Lung (tissue), 12 donors: Measurements from ENCODE around the gene WDR33. TPM values are rescaled to one million over a fixed set of nuclear protein-coding genes. Genes with fewer than 3 reads are reported as not detected.
"Not testable (repeated sequence)": the region's sequence is repeated elsewhere in the genome, so short reads cannot be mapped to it uniquely, and the experiment has no call there.

Experiments used
- ATAC-seq: fragments of 200-7000 bp; cut with Tn5 transposase; one replicate; pipeline ENCODE4 v1.9.1; 2020; ENCODE audit warnings: moderate number of reproducible peaks; ENCODE audit not compliant: insufficient read depth, low FRiP score
- DNase-seq, 3 donors: peaks; one replicate each; pipeline ENCODE4 v3.0.0-alpha.2; 2013 to 2017
- H3K27ac ChIP-seq, 2 donors: one replicate each; pipeline ENCODE4 v1.5.1; 2013; ENCODE audit warnings: mild to moderate bottlenecking in 2 of 2, moderate library complexity in 2 of 2, control low read depth in 1 of 2, inconsistent platforms in 1 of 2, low read depth in 1 of 2, low read length in 1 of 2
- H3K27me3 ChIP-seq, 3 donors: one replicate each; pipeline ENCODE4 v1.5.1; 2013; ENCODE audit warnings: low read length in 2 of 3; ENCODE audit not compliant: control insufficient read depth in 3 of 3, insufficient read depth in 3 of 3
- H3K36me3 ChIP-seq, 4 donors: one replicate each; pipeline ENCODE4 v1.5.1; 2013; ENCODE audit warnings: low read length in 4 of 4, mild to moderate bottlenecking in 1 of 4, moderate library complexity in 1 of 4; ENCODE audit not compliant: control insufficient read depth in 4 of 4, insufficient read depth in 4 of 4
- H3K4me1 ChIP-seq, 5 donors: one replicate each; pipeline ENCODE4 v1.5.1; 2013; ENCODE audit warnings: low read length in 5 of 5, mild to moderate bottlenecking in 2 of 5, moderate library complexity in 1 of 5; ENCODE audit not compliant: control insufficient read depth in 5 of 5, insufficient read depth in 5 of 5
- H3K4me3 ChIP-seq: one replicate; pipeline ENCODE4 v1.5.1; 2013; ENCODE audit warnings: mild to moderate bottlenecking, control low read depth, moderate library complexity
- H3K9ac ChIP-seq, 2 donors: one replicate each; pipeline ENCODE4 v1.5.1; 2013; ENCODE audit warnings: low read length in 2 of 2, control low read depth in 1 of 2; ENCODE audit not compliant: insufficient read depth in 1 of 2
- H3K9me3 ChIP-seq, 4 donors: one replicate each; pipeline ENCODE4 v1.5.1; 2013; ENCODE audit warnings: low read length in 3 of 4, mild to moderate bottlenecking in 1 of 4, moderate library complexity in 1 of 4; ENCODE audit not compliant: control insufficient read depth in 4 of 4, insufficient read depth in 3 of 4
- WGBS, 2 donors: extraction: QIAGEN DNeasy Blood & Tissue Kit; methylation state at CpG; one replicate each; pipeline ENCODE4 v1.1.7; 2013; 5-methylcytosine and 5-hydroxymethylcytosine counted together
- polyA plus RNA-seq, 2 donors: library from polyadenylated mRNA; stranded (reverse); fragments of 200-250 nt; gene quantifications; one replicate each; pipeline ENCODE4 v1.2.1, GENCODE V29; 2013
- total RNA-seq, 2 donors: library from RNA; depleted of rRNA in 1 of 2; stranded (reverse); fragments of >200 nt in 1 of 2; gene quantifications; one replicate each; pipeline ENCODE4 v1.2.1, GENCODE V29; 2014 to 2021
- TF ChIP-seq, protein P1 (sequence below): IDR thresholded peaks from 2 replicates; pipeline ENCODE4 v1.5.1; 2012; ENCODE audit warnings: mild to moderate bottlenecking; ENCODE audit errors: control extremely low read depth, extremely low read depth
- donor health status: control.
- donor health status: control.
- donor health status: Bipolar disorder and iron deficiency.
- donor health status: healthy.
- donor health status: DM: yes; HTN: yes; CAD: no.

The WDR33 gene
- total and polyA plus RNA-seq, 4 donors, result 11.6 to 93.0 (median 29.2) TPM

GRCh38 chr2:127753374-127753773 is 57.6 kb downstream of the WDR33 start:
- TF ChIP-seq, protein P1, sequence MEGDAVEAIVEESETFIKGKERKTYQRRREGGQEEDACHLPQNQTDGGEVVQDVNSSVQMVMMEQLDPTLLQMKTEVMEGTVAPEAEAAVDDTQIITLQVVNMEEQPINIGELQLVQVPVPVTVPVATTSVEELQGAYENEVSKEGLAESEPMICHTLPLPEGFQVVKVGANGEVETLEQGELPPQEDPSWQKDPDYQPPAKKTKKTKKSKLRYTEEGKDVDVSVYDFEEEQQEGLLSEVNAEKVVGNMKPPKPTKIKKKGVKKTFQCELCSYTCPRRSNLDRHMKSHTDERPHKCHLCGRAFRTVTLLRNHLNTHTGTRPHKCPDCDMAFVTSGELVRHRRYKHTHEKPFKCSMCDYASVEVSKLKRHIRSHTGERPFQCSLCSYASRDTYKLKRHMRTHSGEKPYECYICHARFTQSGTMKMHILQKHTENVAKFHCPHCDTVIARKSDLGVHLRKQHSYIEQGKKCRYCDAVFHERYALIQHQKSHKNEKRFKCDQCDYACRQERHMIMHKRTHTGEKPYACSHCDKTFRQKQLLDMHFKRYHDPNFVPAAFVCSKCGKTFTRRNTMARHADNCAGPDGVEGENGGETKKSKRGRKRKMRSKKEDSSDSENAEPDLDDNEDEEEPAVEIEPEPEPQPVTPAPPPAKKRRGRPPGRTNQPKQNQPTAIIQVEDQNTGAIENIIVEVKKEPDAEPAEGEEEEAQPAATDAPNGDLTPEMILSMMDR, result no peak
- ATAC-seq, result no peak
- Histone ChIP-seq H3K9ac (no peak overlapping the region), H3K27me3 (no peaks in the 10 kb centered on the region), H3K36me3 (peaks cover 0 to 8% (median 4%) of the 10 kb centered on the region in 4 donors), H3K4me1 (peaks cover 0 to 1% (median 0%) of the 10 kb centered on the region in 5 donors), H3K27ac (no peak overlapping the region), H3K4me3 (no peak overlapping the region), H3K9me3 (no peaks in the 10 kb centered on the region)
- no peak for DNase-seq

DNA sequence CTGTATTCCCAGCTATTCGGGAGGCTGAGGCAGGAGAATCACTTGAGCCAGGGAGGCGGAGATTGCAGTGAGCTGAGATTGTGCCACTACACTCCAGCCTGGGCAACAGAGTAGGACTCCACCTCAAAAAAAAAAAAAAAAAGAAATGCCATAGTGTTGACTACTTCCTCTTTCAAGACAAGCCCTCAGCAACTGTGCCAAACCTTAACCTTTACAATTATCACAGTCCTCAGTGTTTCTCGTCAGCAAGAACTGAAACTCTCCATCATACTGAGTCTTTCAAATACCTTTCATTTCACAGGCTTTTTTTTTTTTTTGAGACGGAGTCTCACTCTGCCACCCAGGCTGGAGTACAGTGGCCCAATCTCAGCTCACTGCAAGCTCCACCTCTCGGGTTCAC is 61.4 kb downstream of the WDR33 start:
- H3K27ac ChIP-seq, H3K9ac ChIP-seq, H3K4me1 ChIP-seq, H3K4me3 ChIP-seq, DNase-seq, H3K9me3 ChIP-seq, H3K27me3 ChIP-seq: not testable (repeated sequence)
- ATAC-seq, result peak; percentile 39
- 61 to 70% methylated on average over 5 of the region's 5 CpGs for WGBS, 2 donors
- H3K36me3 ChIP-seq, result peaks cover 0 to 11% (median 10%) of the 10 kb centered on the region in 4 donors

DNA sequence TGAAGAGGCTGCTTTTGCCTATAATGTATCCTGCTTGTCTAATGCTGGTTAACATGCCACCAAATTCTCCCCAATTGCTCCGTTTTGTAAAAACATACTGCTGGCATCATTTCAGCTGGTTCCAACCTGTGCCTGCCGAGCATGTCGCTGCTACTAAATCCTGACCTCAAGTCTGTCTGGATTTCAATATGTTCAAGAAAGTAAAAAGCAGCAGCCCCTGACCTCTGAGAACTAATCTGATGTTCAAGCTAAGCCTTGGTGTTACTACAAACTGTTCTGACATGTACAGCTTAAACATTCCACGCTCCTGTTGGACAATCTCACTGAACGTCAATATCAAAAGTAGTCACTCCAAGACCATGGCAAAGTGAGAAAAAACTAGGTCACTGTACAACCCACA is 63.4 kb downstream of the WDR33 start:
- no peak for ATAC-seq
- H3K9me3 ChIP-seq, result no peaks in the 10 kb centered on the region
- no peak overlapping the region for H3K27ac ChIP-seq
- H3K4me3 ChIP-seq, result no peak overlapping the region
- peaks cover 3 to 11% (median 10%) of the 10 kb centered on the region in 4 donors for H3K36me3 ChIP-seq
- DNase-seq, result no peak
- peaks cover 0 to 3% (median 0%) of the 10 kb centered on the region in 5 donors for H3K4me1 ChIP-seq
- no peaks in the 10 kb centered on the region for H3K27me3 ChIP-seq
- TF ChIP-seq, protein P1, result no peak
- H3K9ac ChIP-seq, result no peak overlapping the region
- 94 to 97% methylated on average over 5 of the region's 5 CpGs for WGBS, 2 donors

- ATAC-seq (no peak), DNase-seq (no peak)
- no peaks in the 10 kb centered on the region for H3K9me3 ChIP-seq
- H3K4me3 ChIP-seq, result no peak overlapping the region
- WGBS, 2 donors, result 78 to 85% methylated on average over 3 of the region's 3 CpGs
- no peaks in the 10 kb centered on the region for H3K27me3 ChIP-seq
- peaks cover 3 to 10% (median 9%) of the 10 kb centered on the region in 4 donors for H3K36me3 ChIP-seq
- H3K4me1 ChIP-seq, result peaks cover 0 to 4% (median 2%) of the 10 kb centered on the region in 5 donors
- TF ChIP-seq, protein P1, result no peak
- H3K9ac ChIP-seq, result no peak overlapping the region
- H3K27ac ChIP-seq, result no peak overlapping the region
Measured at GRCh38 chr2:127743477-127744026, 67.4 kb downstream of the WDR33 start.
